COLO829 (cell line): ENCODE measurements around the gene CCL4.
"Not testable (repeated sequence)": the region's sequence is repeated elsewhere in the genome, so short reads cannot be mapped to it uniquely, and the experiment has no call there.

Source experiments
- DNase-seq: peaks from one replicate; pipeline ENCODE4 v3.0.0; 2012; ENCODE audit warnings: low spot score

The CCL4 gene

GRCh38 chr17:36117505-36118382, 14.1 kb downstream of the CCL4 start:
- no peak for DNase-seq

GRCh38 chr17:36118477-36119353, 15.1 kb downstream of the CCL4 start:
- DNase-seq: no peak

DNA sequence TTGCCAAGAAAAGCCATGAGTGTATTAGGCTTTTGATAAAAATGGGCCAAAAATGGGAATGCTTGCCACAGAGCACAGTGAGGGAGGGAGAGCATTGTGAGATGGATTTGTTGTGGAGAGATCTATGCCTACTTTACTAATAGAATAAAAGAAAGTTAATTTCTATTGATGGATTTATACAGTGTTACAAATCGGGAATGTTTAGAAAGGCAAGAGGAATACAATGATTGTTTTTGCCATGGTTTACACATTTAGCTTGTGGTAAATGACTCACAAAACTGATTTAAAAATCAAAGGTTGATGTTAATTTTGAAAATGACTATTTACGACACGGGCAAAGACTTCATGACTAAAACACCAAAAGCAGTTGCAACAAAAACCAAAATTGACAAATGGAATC, 16.6 kb downstream of the CCL4 start:
- DNase-seq: no peak

DNA sequence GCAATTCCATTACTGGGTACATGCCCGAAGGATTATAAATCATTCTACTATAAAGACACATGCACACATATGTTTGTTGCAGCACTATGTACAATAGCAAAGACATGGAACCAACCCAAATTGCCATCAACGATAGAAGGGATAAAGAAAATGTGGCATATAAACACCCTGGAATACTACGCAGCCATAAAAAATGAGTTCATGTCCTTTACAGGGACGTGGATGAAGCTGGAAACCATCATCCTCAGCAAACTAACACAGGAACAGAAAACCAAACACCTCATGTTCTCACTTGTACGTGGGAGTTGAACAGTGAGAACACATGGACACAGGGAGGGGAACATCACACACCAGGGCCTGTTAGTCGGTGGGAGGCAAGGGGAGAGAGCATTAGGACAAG, 17.5 kb downstream of the CCL4 start:
- not testable (repeated sequence) for DNase-seq

DNA sequence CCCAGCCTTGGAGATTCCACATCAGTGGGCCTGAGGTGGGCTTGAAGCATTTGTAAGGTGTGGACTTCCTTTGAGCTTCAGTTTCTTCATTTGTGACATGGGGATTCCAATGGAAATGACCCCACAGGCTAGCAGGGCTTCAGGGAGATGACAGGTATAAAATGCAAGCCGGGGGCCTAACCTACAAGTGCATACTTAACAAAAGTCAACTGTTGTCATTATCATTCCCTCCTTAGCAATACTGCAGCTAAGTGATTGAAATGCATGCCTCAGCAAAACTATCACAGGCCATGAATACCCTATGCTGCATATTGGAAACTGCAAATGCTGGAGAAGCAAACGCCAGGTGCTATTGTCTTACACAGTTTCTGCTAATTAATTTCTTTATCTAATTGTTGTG, 19.8 kb downstream of the CCL4 start:
- DNase-seq: no peak

DNA sequence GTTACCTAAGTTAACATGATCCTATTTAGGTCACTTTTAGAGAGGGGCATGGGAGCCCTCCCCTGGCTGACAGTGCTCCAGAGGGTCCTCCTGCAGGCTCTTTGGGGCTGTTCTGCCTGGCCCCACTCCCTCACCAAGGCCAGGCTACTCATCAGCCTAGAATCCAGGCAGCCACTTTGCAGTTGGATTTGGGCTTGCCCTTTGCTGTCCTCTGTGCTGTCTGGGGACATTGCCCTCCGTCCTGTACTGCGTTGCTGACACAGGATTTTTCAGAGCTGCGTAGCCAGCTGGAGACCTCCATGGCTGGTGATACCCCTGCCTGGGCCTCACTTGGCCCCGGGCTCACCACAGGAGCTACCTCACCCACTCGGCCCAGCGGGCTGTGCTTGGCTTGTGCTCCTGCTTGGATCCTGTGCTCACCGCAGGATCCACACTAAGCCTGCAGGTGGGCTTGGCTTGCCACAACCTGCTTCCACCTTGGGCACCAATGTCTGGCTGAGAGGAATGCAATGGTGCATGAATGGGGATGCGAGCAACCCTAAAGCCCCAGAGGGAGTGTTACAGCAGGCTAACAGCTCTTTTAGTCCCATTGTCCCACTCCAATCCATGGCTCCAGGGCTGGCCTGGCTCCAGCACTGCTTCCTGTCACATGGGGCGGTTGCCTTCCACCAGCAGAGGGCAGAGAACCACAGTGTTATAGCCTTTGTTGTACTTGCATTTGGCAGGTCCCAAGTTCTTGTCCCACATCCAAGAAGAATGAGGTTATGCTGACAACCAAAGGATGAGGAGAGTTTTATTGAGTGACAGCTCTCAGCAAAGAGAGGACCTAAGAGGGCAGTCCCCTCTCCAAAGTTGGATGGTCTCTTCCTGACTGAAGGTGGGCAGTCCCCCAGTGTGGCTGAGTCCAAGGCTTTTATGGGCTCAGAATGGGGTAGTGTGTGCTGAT, 21.5 kb downstream of the CCL4 start:
- no peak for DNase-seq

DNA sequence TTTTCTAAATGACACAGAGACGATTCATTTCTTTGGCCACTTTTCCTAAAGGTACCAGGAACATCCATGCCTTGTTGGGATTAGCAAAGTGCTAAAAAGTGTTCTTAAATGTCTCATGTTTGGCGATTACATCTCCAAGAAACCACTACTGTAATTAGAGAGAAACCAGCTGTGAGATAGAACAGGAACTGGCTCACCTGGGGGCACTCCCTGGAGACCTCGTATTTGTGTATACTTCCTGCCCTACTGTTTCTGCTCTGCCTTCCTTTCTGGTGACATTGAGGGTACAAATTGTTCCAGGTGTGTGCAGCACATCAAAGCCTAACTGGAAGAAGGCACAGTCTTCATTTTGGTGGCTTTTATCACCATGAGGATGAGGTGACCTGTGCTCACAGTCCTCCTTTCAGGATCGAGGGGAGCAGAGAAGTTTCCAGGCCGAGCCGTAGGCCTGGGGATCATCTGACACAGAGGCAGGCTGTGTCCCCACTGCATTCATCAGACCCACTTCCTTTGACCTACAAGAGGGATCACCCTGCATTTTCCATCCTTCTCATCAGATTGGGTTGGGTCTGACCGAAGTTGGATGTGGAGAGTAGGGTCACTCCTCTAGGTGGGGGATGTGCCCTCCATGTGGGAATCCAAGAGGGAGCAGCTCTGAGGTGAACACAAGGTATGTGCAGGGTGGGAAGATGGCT, 23.7 kb downstream of the CCL4 start:
- no peak for DNase-seq

DNA sequence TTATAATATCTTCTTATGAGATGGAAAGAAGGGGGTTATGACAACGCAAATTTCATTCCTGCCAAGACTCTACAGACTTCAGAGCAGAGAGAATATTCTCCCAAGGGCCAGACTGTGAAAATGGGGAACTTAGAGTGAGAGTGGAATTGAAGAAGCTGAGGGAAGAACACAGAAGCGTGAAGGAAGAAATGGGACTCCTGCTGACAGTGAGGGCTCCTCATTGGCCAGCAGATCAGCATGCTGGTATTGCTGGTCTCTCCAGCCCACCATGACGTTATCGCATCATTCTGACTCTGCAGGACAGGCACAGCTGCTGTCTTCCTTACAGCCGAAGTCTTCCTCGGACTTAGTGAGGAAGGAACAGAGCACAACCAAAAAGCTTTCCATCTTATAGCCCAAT, 24.3 kb downstream of the CCL4 start:
- DNase-seq: no peak

DNA sequence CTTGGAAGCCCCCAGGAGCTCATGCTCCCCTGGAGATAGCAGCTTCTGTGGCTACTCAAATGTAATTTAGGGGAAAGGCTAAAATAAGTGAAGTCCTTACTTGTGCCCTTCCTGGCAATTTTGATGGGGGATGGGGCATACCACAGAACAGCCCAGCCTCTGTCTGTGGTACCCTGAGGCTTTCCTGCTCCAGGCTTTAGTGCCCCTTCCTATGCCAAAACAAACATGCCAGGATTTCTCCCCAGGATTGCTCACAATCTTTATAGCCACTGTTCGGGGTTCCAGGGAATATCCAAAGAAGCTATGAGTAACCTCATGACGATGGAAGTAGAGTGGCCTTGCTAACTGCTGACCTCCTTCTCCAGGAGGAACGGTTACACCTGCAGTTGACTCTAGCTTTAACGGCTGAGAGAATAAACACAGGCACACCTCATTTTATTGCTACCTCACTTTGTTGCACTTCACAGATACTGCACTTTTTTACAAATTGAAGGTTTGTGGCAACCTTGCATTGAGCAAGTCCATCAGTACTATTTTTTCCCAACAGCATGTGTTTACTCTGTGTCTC, 24.9 kb downstream of the CCL4 start:
- no peak for DNase-seq

- no peak for DNase-seq
These were observed 26.0 kb downstream of the CCL4 start for GRCh38 chr17:36129616-36130015.

GRCh38 chr17:36130346-36130745, 26.7 kb downstream of the CCL4 start:
- no peak for DNase-seq

DNA sequence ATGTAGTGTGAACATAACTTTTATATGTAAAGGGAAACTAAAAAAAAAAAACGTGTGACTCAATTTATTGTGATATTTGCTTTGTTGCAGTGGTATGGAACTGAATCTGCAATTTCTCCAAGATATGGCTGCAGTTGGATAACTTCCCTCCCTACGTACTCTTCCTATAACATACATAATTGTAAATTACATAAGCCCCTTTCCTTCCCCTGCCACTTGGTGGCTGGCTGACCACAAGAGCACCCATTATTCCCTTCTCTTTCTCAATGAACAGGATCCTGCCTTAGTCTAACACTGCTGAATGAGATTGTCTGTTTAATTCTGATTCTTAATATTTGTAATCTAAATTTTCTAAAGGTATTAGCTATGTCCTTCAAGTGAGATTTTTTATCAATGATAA, 27.8 kb downstream of the CCL4 start:
- DNase-seq: no peak

DNA sequence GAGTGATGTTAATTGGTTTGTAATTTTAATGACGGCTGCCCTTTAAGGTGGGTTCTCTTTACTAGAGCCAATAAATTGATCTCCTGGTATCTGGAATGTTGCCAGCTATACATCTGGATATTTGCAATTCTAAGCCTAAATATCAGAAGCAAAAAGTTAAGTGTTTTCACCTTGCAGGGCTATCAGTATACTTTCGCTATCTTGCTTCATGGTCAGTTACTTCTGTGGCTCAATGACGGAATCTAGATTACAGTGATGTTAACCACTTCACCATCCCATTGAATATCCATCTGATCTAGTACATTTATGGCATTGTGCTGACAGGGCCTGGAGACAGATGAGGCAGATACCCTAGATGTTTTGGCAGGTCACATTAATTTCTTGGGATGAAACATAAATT, 28.3 kb downstream of the CCL4 start:
- no peak for DNase-seq

GRCh38 chr17:36132421-36132831, 28.8 kb downstream of the CCL4 start:
- DNase-seq: no peak

DNA sequence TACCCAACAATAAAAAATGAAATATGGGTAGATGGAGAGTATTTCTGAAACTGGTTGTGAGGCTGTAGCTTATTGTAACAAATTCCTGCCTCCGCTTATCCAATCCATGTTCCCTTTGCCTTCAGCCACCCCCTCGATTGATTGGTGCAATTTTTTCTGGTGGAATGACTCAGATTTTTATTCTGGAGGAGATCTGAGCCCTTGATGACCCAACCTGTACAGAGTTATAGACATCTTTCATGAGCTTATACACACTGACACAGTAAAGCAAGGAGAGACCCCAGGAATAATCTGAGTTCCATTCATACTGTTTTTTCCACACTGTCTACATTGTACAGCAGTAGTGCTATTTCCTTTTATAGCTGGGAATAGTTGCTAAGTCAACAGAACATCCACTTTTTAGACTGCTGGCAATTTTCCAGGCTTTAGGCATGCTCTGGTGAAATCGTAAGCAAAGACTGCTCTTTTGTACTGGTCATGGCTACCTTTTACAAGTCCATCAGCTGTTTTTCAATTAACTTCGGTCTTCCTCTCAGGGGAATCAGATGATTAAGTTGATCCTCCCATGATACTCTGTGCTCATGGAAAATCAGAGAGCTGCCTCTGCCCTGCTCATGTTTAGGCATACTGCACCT, 30.1 kb downstream of the CCL4 start:
- peak; percentile 83 for DNase-seq

DNA sequence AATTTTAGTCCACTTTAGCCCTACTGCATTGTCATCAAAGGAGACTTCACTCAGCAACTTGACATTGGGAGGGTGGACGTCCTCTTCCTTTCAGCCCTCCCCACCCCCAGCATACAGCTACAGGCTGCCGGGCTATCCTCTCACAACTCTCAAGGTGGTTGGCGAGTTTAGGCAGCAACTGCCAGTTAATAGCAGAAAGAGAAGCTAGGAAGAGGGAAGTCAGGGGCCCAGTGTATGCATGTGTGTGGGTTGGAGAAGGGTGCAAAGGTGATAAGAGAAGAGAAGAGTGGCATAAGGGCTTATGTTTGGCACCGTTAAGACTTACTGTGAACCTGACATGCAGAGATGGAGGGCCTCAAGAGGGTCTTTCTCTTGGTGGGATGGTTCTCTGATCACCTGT, 31.8 kb downstream of the CCL4 start:
- no peak for DNase-seq

GRCh38 chr17:36136036-36136435, 32.4 kb downstream of the CCL4 start:
- no peak for DNase-seq

DNA sequence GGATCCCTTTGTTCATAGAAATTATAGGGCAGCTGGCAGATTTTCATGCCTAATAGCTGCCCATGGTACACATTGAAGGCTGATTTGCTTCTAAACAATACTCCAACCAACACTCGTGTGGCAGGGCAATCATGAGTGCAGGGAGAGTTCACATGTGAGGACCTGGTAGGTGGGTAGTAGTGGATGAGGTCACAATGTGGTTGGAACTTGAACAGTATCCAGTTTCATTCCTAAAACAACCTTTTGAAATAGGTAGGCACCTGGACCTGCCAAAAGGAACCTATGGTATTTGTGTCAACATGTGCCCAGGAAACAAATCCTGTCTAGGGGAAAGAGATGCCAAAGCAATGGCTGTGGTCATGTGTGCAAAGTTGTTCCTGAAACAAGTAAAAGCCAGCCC, 32.8 kb downstream of the CCL4 start:
- DNase-seq: no peak

DNA sequence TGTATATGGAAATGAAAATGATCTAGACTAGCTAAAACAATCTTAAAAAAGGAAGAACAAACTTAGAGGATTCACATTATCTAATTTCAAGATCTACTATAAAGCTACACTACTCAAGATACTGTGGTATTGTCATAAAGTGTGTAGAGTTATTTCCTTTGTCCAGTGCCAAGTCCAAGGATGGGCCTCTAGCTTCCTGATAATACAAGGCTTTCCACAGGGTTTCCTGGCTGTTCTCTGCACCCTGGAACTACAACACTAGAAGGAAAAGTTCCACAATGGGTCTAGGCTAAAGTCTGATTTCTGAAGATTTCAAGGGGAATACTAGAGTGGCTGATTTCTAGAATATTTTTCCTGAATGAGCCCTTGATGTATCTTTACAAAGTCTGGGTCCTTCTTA, 38.6 kb downstream of the CCL4 start:
- no peak for DNase-seq

DNA sequence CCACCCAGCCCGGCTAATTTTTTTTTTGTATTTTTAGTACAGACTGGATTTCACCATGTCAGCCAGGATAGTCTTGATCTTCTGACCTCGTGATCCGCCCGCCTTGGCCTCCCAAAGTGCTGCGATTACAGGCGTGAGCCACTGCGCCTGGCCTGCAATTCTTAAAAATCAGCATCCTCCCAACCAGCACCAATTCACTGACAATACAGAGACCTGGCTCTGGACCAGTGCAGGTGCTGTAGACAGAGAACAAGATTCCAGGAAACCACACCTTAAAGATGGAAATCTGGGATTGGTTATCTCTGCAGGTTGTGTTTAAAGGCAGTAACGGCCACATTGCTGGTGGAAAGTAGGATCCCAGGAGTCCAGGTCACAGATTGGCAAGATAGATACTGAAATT, 39.2 kb downstream of the CCL4 start:
- DNase-seq: no peak

GRCh38 chr17:36144014-36144413, 40.4 kb downstream of the CCL4 start:
- no peak for DNase-seq
